HepG2 (cell line): ENCODE data around the gene CCDC82. TPM values are rescaled to one million over a fixed set of nuclear protein-coding genes. Genes with fewer than 3 reads are reported as not detected.

Source experiments
- CENPX ChIP-seq: sonication (generic); formaldehyde crosslinking; IDR thresholded peaks from 2 replicates; pipeline ENCODE4 v1.9.0; 2021; ENCODE audit warnings: mild to moderate bottlenecking, missing genetic modification reagents, moderate library complexity
- EZH2 ChIP-seq: conservative IDR thresholded peaks from 2 replicates; pipeline ENCODE4 v1.6.1; 2012; ENCODE audit warnings: mild to moderate bottlenecking, low read depth, low read length, moderate library complexity
- FOXC1 ChIP-seq: sonication (generic); formaldehyde crosslinking; IDR thresholded peaks from 2 replicates; pipeline ENCODE4 v1.8.0; 2022; ENCODE audit warnings: mild to moderate bottlenecking, missing genetic modification reagents, borderline replicate concordance
- FOXK1 ChIP-seq: sonication (generic); formaldehyde crosslinking; IDR thresholded peaks from 2 replicates; pipeline ENCODE4 v1.4.0; 2020; ENCODE audit warnings: low read depth, missing genetic modification reagents, borderline replicate concordance
- HOXD1 ChIP-seq: sonication (generic); formaldehyde crosslinking; IDR thresholded peaks from 2 replicates; pipeline ENCODE4 v1.5.0; 2020; ENCODE audit warnings: missing genetic modification reagents
- KLF12 ChIP-seq: sonication (generic); formaldehyde crosslinking; IDR thresholded peaks from 2 replicates; pipeline ENCODE4 v1.4.0; 2020; ENCODE audit warnings: missing genetic modification reagents, borderline replicate concordance
- MAZ ChIP-seq, 2 experiments: sonication (generic) in 1 of 2; formaldehyde crosslinking in 1 of 2; IDR thresholded peaks; 2 replicates each; pipeline versions ENCODE4 v1.5.0 to v1.6.1; 2012 to 2020; ENCODE audit warnings: low read depth in 2 of 2, mild to moderate bottlenecking in 2 of 2, borderline replicate concordance in 1 of 2, improper control_type of control experiment in 1 of 2, low read length in 1 of 2, missing genetic modification reagents in 1 of 2, moderate library complexity in 1 of 2
- MIER3 ChIP-seq: IDR thresholded peaks from 2 replicates; pipeline ENCODE4 v1.6.1; 2016; ENCODE audit warnings: missing compliant biosample characterization, borderline replicate concordance
- NR3C1 ChIP-seq: sonication (generic); formaldehyde crosslinking; IDR thresholded peaks from 2 replicates; pipeline ENCODE4 v1.4.0; 2020; ENCODE audit warnings: missing genetic modification reagents
- REPIN1 ChIP-seq: sonication (generic); formaldehyde crosslinking; IDR thresholded peaks from 2 replicates; pipeline ENCODE4 v1.8.0; 2022; ENCODE audit warnings: missing genetic modification reagents, low read depth, mild to moderate bottlenecking, borderline replicate concordance
- RFX5 ChIP-seq: IDR thresholded peaks from 2 replicates; pipeline ENCODE4 v1.6.1; 2011; ENCODE audit warnings: low read depth, low read length, improper control_type of control experiment
- XBP1 ChIP-seq: sonication (generic); formaldehyde crosslinking; IDR thresholded peaks from 2 replicates; pipeline ENCODE4 v1.5.0; 2020; ENCODE audit warnings: missing genetic modification reagents
- ZBTB38 ChIP-seq: sonication (generic); formaldehyde crosslinking; IDR thresholded peaks from 2 replicates; pipeline ENCODE4 v1.5.1; 2020; ENCODE audit warnings: mild to moderate bottlenecking, missing genetic modification reagents
- ZEB1 ChIP-seq: IDR thresholded peaks from 2 replicates; pipeline ENCODE4 v1.6.1; 2012; ENCODE audit warnings: mild to moderate bottlenecking, low read depth, inconsistent platforms; ENCODE audit not compliant: insufficient replicate concordance
- ZNF431 ChIP-seq: sonication (generic); formaldehyde crosslinking; IDR thresholded peaks from 2 replicates; pipeline ENCODE4 v1.9.0; 2022; ENCODE audit warnings: missing genetic modification reagents, low read depth, mild to moderate bottlenecking, borderline replicate concordance
- ZNF747 ChIP-seq: sonication (generic); formaldehyde crosslinking; IDR thresholded peaks from 2 replicates; pipeline ENCODE4 v1.8.1; 2023; ENCODE audit warnings: missing genetic modification reagents, mild to moderate bottlenecking, borderline replicate concordance
- ZNF766 ChIP-seq: sonication (generic); formaldehyde crosslinking; IDR thresholded peaks from 2 replicates; pipeline ENCODE4 v1.5.0; 2020; ENCODE audit warnings: missing genetic modification reagents, borderline replicate concordance
- ZNF776 ChIP-seq: sonication (generic); formaldehyde crosslinking; IDR thresholded peaks from 2 replicates; pipeline ENCODE4 v1.4.0; 2020; ENCODE audit warnings: mild to moderate bottlenecking, missing genetic modification reagents
- ZNF790 ChIP-seq: sonication (generic); formaldehyde crosslinking; IDR thresholded peaks from 2 replicates; pipeline ENCODE4 v1.8.0; 2022; ENCODE audit warnings: missing genetic modification reagents, mild to moderate bottlenecking, borderline replicate concordance
- polyA plus RNA-seq, 8 experiments: library from polyadenylated mRNA; depleted of rRNA in 3 of 8; stranded (reverse) in 7 of 8; unstranded in 1 of 8; fragments of >200 nt; fragmentation: Illumina TruSeq in 4 of 8; extraction: Trizol in 4 of 8; gene quantifications; 2 replicates each; pipeline versions ENCODE4 v1.2.1 to v1.2.3, GENCODE V29; 2011 to 2016; ENCODE audit warnings: low read depth in 4 of 8, missing spikeins in 1 of 8, mixed read lengths in 1 of 8; ENCODE audit not compliant: insufficient read depth in 1 of 8
- total RNA-seq, 5 experiments: library from RNA; depleted of rRNA; stranded (reverse); fragments of >200 nt; fragmentation: Illumina TruSeq; extraction: Trizol; gene quantifications; 2 replicates each; pipeline ENCODE4 v1.2.3, GENCODE V29; 2016; ENCODE audit warnings: low read depth in 1 of 5
- TF ChIP-seq, protein P1 (sequence below): sonication (generic); formaldehyde crosslinking; IDR thresholded peaks from 2 replicates; pipeline ENCODE4 v1.4.0; 2020; ENCODE audit warnings: low read depth, missing genetic modification reagents
- TF ChIP-seq, protein P2 (sequence below): sonication (generic); formaldehyde crosslinking; IDR thresholded peaks from 2 replicates; pipeline ENCODE4 v1.8.0; 2022; ENCODE audit warnings: mild to moderate bottlenecking, missing genetic modification reagents, borderline replicate concordance
- TF ChIP-seq, protein P3 (sequence below): sonication (generic); formaldehyde crosslinking; IDR thresholded peaks from 2 replicates; pipeline ENCODE4 v1.4.0; 2020; ENCODE audit warnings: missing genetic modification reagents

The CCDC82 gene
- total and polyA plus RNA-seq, 2 of the 13 experiments (the other 11 are each of a cell fraction or from before 2014, with no cell fraction given), result 19.7 to 25.7 TPM

DNA sequence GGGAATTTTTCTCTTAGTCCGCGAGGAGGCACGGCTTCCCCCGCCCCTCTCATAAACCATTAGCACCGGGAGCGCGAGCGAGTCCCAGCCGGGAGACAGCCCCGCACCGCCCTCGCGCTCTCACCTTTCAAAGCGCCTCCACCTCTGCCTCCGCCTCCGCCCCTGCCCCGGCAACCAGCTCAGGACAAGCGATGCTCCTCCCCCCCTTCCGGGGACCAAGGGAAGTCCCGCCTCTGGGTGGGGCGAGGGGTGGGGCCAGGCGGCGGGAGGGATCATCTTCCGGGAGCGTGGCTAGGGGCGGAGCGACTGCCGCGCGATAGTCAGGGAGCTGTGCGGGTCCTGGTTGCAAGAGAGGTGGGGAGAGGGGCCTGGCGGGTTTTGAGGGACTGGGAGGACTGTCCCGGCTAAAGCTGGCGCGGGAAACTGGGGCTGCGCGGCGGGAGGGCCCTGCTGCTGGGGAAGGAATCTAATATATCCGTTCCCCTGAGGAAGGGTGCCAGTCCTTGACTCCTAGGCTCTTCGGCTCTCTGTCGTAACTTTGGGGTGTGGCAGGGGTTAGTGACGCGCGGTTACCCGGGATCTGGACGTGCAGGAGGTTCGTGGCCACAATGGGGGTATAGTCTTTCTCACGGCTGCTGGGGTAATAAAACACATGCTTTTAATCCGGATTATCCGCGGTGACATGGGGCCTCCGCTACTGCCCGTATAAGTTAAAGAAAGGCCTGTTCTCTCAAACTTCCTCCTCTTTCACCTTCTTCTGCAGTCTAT is at the start of gene CCDC82, which contains the start of gene JRKL (continued):
- TF ChIP-seq, protein P1, sequence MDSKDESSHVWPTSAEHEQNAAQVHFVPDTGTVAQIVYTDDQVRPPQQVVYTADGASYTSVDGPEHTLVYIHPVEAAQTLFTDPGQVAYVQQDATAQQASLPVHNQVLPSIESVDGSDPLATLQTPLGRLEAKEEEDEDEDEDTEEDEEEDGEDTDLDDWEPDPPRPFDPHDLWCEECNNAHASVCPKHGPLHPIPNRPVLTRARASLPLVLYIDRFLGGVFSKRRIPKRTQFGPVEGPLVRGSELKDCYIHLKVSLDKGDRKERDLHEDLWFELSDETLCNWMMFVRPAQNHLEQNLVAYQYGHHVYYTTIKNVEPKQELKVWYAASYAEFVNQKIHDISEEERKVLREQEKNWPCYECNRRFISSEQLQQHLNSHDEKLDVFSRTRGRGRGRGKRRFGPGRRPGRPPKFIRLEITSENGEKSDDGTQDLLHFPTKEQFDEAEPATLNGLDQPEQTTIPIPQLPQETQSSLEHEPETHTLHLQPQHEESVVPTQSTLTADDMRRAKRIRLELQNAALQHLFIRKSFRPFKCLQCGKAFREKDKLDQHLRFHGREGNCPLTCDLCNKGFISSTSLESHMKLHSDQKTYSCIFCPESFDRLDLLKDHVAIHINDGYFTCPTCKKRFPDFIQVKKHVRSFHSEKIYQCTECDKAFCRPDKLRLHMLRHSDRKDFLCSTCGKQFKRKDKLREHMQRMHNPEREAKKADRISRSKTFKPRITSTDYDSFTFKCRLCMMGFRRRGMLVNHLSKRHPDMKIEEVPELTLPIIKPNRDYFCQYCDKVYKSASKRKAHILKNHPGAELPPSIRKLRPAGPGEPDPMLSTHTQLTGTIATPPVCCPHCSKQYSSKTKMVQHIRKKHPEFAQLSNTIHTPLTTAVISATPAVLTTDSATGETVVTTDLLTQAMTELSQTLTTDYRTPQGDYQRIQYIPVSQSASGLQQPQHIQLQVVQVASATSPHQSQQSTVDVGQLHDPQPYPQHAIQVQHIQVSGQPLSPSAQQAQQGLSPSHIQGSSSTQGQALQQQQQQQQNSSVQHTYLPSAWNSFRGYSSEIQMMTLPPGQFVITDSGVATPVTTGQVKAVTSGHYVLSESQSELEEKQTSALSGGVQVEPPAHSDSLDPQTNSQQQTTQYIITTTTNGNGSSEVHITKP (CRISPR knock-in tag), result 0 out of 2 replicates have a peak, but pooled peaks have one; percentile 30
- TF ChIP-seq REPIN1 (CRISPR knock-in tag) (peak; percentile 62), ZNF766 (CRISPR knock-in tag) (0 out of 2 replicates have a peak, but pooled peaks have one; percentile 59), ZNF776 (CRISPR knock-in tag) (peak; percentile 33; the same call in 1 of the 2 replicates), KLF12 (CRISPR knock-in tag) (0 out of 2 replicates have a peak, but pooled peaks have one; percentile 71), MIER3 (0 out of 2 replicates have a peak, but pooled peaks have one; percentile 49), ZNF747 (CRISPR knock-in tag) (peak; percentile 93), ZEB1 (no peak), MAZ (IDR thresholded peaks at IDR 0.05; ENCODE audit: borderline replicate concordance, low read depth, low read length) (peak; percentile 81), MAZ (CRISPR knock-in tag; IDR thresholded peaks at IDR 0.05; ENCODE audit: low read depth) (peak; percentile 89), FOXK1 (CRISPR knock-in tag) (no peak), ZNF431 (CRISPR knock-in tag) (peak; percentile 52; the same call in 1 of the 2 replicates), FOXC1 (CRISPR knock-in tag) (peak; percentile 77), ZBTB38 (0 out of 2 replicates have a peak, but pooled peaks have one; percentile 67), HOXD1 (CRISPR knock-in tag) (peak; percentile 56; the same call in 1 of the 2 replicates), ZNF790 (CRISPR knock-in tag) (peak; percentile 60; the same call in 1 of the 2 replicates), EZH2 (no peak), XBP1 (CRISPR knock-in tag) (0 out of 2 replicates have a peak, but pooled peaks have one; percentile 58), RFX5 (0 out of 2 replicates have a peak, but pooled peaks have one; percentile 43), NR3C1 (CRISPR knock-in tag) (no peak), CENPX (CRISPR knock-in tag) (no peak)
- TF ChIP-seq, protein P2, sequence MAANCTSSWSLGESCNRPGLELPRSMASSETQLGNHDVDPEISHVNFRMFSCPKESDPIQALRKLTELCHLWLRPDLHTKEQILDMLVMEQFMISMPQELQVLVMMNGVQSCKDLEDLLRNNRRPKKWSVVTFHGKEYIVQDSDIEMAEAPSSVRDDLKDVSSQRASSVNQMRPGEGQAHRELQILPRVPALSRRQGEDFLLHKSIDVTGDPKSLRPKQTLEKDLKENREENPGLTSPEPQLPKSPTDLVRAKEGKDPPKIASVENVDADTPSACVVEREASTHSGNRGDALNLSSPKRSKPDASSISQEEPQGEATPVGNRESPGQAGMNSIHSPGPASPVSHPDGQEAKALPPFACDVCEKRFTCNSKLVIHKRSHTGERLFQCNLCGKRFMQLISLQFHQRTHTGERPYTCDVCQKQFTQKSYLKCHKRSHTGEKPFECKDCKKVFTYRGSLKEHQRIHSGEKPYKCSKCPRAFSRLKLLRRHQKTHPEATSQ, result peak; percentile 85; the same call in 1 of the 2 replicates
- TF ChIP-seq, protein P3, sequence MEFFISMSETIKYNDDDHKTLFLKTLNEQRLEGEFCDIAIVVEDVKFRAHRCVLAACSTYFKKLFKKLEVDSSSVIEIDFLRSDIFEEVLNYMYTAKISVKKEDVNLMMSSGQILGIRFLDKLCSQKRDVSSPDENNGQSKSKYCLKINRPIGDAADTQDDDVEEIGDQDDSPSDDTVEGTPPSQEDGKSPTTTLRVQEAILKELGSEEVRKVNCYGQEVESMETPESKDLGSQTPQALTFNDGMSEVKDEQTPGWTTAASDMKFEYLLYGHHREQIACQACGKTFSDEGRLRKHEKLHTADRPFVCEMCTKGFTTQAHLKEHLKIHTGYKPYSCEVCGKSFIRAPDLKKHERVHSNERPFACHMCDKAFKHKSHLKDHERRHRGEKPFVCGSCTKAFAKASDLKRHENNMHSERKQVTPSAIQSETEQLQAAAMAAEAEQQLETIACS (CRISPR knock-in tag), result no peak; the same call in 1 of the 2 replicates
